SK-N-SH (cell line): ENCODE measurements around the gene PNN. TPM values are rescaled to one million over a fixed set of nuclear protein-coding genes. Genes with fewer than 3 reads are reported as not detected.

Experiments
- CTCF ChIA-PET: fragments of 300-600, 350-600 bp; formaldehyde crosslinking; extraction: SDS; loops from one replicate; lab custom pipeline; 2021; lab: Yijun Ruan, JAX
- POLR2A ChIA-PET: fragments of 350-600 bp; sonication (Branson Sonifier 250); formaldehyde crosslinking; extraction: SDS; loops from one replicate; lab custom pipeline; 2020; ENCODE audit warnings: antibody characterized with exemption, inconsistent platforms; lab: Yijun Ruan, JAX
- DNase-seq: peaks from one replicate; pipeline ENCODE4 v3.0.0; 2012
- H2AFZ ChIP-seq: fragments of 200-600 bp; sonication (generic); 2 replicates; pipeline ENCODE4 v1.8.1; 2016; ENCODE audit warnings: antibody characterized with exemption, mild to moderate bottlenecking, low read depth
- H3F3A ChIP-seq: fragments of 200-600 bp; sonication (generic); replicated peaks from 2 replicates; pipeline ENCODE3; 2016; ENCODE audit warnings: antibody characterized with exemption, mild to moderate bottlenecking; ENCODE audit not compliant: insufficient read depth
- H3K27ac ChIP-seq, 2 experiments: fragments of 200-500 bp in 1 of 2; fragments of 200-600 bp in 1 of 2; sonication (Bioruptor generic) in 1 of 2; sonication (generic), shearing (Covaris generic) in 1 of 2; 2 replicates each; pipeline versions ENCODE4 v1.5.1 to v1.6.1; 2014 to 2016; ENCODE audit warnings: low read depth in 2 of 2, inconsistent platforms in 1 of 2, low read length in 1 of 2, mild to moderate bottlenecking in 1 of 2, mixed read lengths in 1 of 2
- H3K27me3 ChIP-seq: fragments of 200-600 bp; sonication (generic), shearing (Covaris generic); 2 replicates; pipeline ENCODE4 v1.6.1; 2016; ENCODE audit warnings: mixed run types; ENCODE audit not compliant: insufficient read depth
- H3K36me3 ChIP-seq, 2 experiments: fragments of 200-500 bp in 1 of 2; fragments of 200-600 bp in 1 of 2; sonication (Bioruptor generic) in 1 of 2; sonication (generic) in 1 of 2; replicated peaks in 1 of 2; 2 replicates each; pipeline versions ENCODE3 to v1.5.1; 2014 to 2016; ENCODE audit warnings: low read length in 1 of 2, mild to moderate bottlenecking in 1 of 2; ENCODE audit not compliant: insufficient read depth in 2 of 2, control insufficient read depth in 1 of 2
- H3K4me1 ChIP-seq, 2 experiments: fragments of 200-500 bp in 1 of 2; fragments of 200-600 bp in 1 of 2; sonication (Bioruptor generic) in 1 of 2; sonication (generic), shearing (Covaris generic) in 1 of 2; 2 replicates each; pipeline versions ENCODE4 v1.5.1 to v1.6.1; 2014 to 2016; ENCODE audit warnings: low read depth in 1 of 2, low read length in 1 of 2, mixed run types in 1 of 2; ENCODE audit not compliant: insufficient read depth in 2 of 2, control insufficient read depth in 1 of 2
- H3K4me2 ChIP-seq: fragments of 200-600 bp; sonication (generic), shearing (Covaris generic); 2 replicates; pipeline ENCODE4 v1.6.1; 2017; ENCODE audit warnings: mixed run types
- H3K4me3 ChIP-seq, 2 experiments: fragments of 200-500 bp in 1 of 2; fragments of 200-600 bp in 1 of 2; sonication (Bioruptor generic) in 1 of 2; sonication (generic), shearing (Covaris generic) in 1 of 2; 2 replicates each; pipeline versions ENCODE4 v1.5.1 to v1.8.1; 2014 to 2016; ENCODE audit warnings: low read depth in 2 of 2, inconsistent platforms in 1 of 2, low read length in 1 of 2, mild to moderate bottlenecking in 1 of 2, mixed read lengths in 1 of 2, moderate library complexity in 1 of 2
- H3K79me2 ChIP-seq: fragments of 200-600 bp; sonication (generic); 2 replicates; pipeline ENCODE4 v1.8.1; 2017; ENCODE audit warnings: mild to moderate bottlenecking; ENCODE audit not compliant: insufficient read depth
- H3K9ac ChIP-seq: fragments of 200-600 bp; sonication (generic); 2 replicates; pipeline ENCODE4 v1.6.1; 2017; ENCODE audit warnings: mixed run types
- H3K9me2 ChIP-seq: fragments of 200-600 bp; sonication (generic); 2 replicates; pipeline ENCODE4 v1.6.1; 2017; ENCODE audit warnings: mixed run types
- H3K9me3 ChIP-seq: fragments of 200-600 bp; sonication (generic); 2 replicates; pipeline ENCODE4 v1.6.1; 2017; ENCODE audit warnings: mixed run types, mild to moderate bottlenecking, moderate library complexity
- H4K20me1 ChIP-seq: fragments of 200-600 bp; sonication (generic); 2 replicates; pipeline ENCODE4 v1.6.1; 2017; ENCODE audit warnings: mild to moderate bottlenecking, mixed run types; ENCODE audit not compliant: insufficient read depth
- CHD2 ChIP-seq: fragments of 150-350 bp; IDR thresholded peaks from 2 replicates; pipeline ENCODE4 v1.6.1; 2018; ENCODE audit warnings: low read length; ENCODE audit not compliant: partially characterized antibody
- EP300 ChIP-seq, 2 experiments: IDR thresholded peaks; 2 replicates each; pipeline versions ENCODE4 v1.4.0 to v1.6.1; 2012; ENCODE audit warnings: borderline replicate concordance in 1 of 2, low read depth in 1 of 2, low read length in 1 of 2
- EZH2phosphoT487 ChIP-seq: fragments of 200-600 bp; sonication (generic); IDR thresholded peaks from 2 replicates; pipeline ENCODE4 v1.6.1; 2017; ENCODE audit warnings: low read depth, mixed run types, mild to moderate bottlenecking, antibody characterized with exemption, moderate library complexity, borderline replicate concordance
- FOXJ3 ChIP-seq: sonication (generic); formaldehyde crosslinking; IDR thresholded peaks from 2 replicates; pipeline ENCODE4 v1.5.1; 2020; ENCODE audit warnings: mild to moderate bottlenecking, missing genetic modification reagents
- GATA2 ChIP-seq: sonication (generic); formaldehyde crosslinking; IDR thresholded peaks from 2 replicates; pipeline ENCODE4 v1.5.0; 2020; ENCODE audit warnings: mild to moderate bottlenecking, missing genetic modification reagents
- NRF1 ChIP-seq: IDR thresholded peaks from 2 replicates; pipeline ENCODE4 v1.6.1; 2012; ENCODE audit warnings: low read depth, mild to moderate bottlenecking, low read length
- POLR2AphosphoS5 ChIP-seq: IDR thresholded peaks from 2 replicates; pipeline ENCODE4 v1.6.1; 2012; ENCODE audit warnings: low read depth, low read length
- SIN3A ChIP-seq: IDR thresholded peaks from 2 replicates; pipeline ENCODE4 v1.6.1; 2012; ENCODE audit warnings: low read depth, mild to moderate bottlenecking, low read length, moderate library complexity, borderline replicate concordance
- SMC3 ChIP-seq: IDR thresholded peaks from 2 replicates; pipeline ENCODE4 v1.6.1; 2012; ENCODE audit warnings: low read depth, low read length, improper control_type of control experiment
- WGBS: methylation state at CpG from one replicate; pipeline ENCODE4 v1.1.6; 2017; ENCODE audit warnings: low lambda C conversion rate; 5-methylcytosine and 5-hydroxymethylcytosine counted together
- polyA plus RNA-seq, 3 experiments: library from polyadenylated mRNA; depleted of rRNA; stranded (reverse); fragments of >200 nt; gene quantifications; 2 replicates each; pipeline ENCODE4 v1.2.3, GENCODE V29; 2012
- TF ChIP-seq, protein P1 (sequence below): IDR thresholded peaks from 2 replicates; pipeline ENCODE4 v1.4.0; 2012; ENCODE audit warnings: low read depth
- TF ChIP-seq, protein P2 (sequence below): IDR thresholded peaks from 2 replicates; pipeline ENCODE4 v1.6.1; 2012; ENCODE audit warnings: mild to moderate bottlenecking, low read depth, low read length, moderate library complexity
- TF ChIP-seq, protein P3 (sequence below): fragments of 150-350 bp; IDR thresholded peaks from 2 replicates; pipeline ENCODE4 v1.6.1; 2017; ENCODE audit warnings: antibody characterized with exemption, low read length, low read depth, borderline replicate concordance
- TF ChIP-seq, protein P4 (sequence below): IDR thresholded peaks from 2 replicates; pipeline ENCODE4 v1.4.0; 2012; ENCODE audit warnings: low read depth, borderline replicate concordance
- TF ChIP-seq, protein P5 (sequence below): fragments of 200-600 bp; sonication (generic); IDR thresholded peaks from 2 replicates; pipeline ENCODE4 v1.6.1; 2017; ENCODE audit warnings: antibody characterized with exemption, mild to moderate bottlenecking, moderate library complexity
- TF ChIP-seq, protein P6 (sequence below): IDR thresholded peaks from 2 replicates; pipeline ENCODE4; 2012

The PNN gene
- polyA plus RNA-seq, 1 of the 3 experiments (the other 2 are of a cell fraction), result 8.8 TPM

DNA sequence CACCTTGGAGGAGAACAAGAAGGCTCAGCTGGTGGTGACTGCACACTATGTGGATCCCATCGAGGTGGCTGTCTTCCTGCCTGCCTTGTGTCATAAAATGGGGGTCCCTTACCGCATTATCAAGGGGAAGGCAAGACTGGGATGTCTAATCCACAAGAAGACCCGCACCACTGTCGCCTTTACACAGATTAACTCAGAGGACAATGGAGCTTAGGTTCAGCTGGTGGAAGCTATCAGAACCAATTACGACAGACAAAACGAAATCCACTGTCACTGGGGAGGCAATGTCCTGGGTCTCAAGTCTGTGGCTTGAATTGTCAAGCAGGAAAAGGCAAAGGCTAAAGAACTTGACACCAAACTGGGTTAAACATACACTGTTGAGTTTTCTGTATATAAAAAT, 17.6 kb upstream of the PNN start:
- ChIA-PET POLR2A (no interaction called here), CTCF (no interaction called here)
- H4K20me1 ChIP-seq, result no peaks in the 10 kb centered on the region
- H3K4me3 ChIP-seq, result no peak overlapping the region
- H3K4me2 ChIP-seq, result no peak overlapping the region
- no peaks in the 10 kb centered on the region for H3K27me3 ChIP-seq
- no peaks in the 10 kb centered on the region for H3K4me1 ChIP-seq
- no peaks in the 10 kb centered on the region for H3K9me2 ChIP-seq
- H2AFZ ChIP-seq, result no peak overlapping the region
- H3K36me3 ChIP-seq, result peaks cover 0 to 13% of the 10 kb centered on the region in 2 experiments
- H3K9me3 ChIP-seq, result no peaks in the 10 kb centered on the region
- TF ChIP-seq, protein P1, sequence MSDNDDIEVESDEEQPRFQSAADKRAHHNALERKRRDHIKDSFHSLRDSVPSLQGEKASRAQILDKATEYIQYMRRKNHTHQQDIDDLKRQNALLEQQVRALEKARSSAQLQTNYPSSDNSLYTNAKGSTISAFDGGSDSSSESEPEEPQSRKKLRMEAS, result no peak
- TF ChIP-seq, protein P2, sequence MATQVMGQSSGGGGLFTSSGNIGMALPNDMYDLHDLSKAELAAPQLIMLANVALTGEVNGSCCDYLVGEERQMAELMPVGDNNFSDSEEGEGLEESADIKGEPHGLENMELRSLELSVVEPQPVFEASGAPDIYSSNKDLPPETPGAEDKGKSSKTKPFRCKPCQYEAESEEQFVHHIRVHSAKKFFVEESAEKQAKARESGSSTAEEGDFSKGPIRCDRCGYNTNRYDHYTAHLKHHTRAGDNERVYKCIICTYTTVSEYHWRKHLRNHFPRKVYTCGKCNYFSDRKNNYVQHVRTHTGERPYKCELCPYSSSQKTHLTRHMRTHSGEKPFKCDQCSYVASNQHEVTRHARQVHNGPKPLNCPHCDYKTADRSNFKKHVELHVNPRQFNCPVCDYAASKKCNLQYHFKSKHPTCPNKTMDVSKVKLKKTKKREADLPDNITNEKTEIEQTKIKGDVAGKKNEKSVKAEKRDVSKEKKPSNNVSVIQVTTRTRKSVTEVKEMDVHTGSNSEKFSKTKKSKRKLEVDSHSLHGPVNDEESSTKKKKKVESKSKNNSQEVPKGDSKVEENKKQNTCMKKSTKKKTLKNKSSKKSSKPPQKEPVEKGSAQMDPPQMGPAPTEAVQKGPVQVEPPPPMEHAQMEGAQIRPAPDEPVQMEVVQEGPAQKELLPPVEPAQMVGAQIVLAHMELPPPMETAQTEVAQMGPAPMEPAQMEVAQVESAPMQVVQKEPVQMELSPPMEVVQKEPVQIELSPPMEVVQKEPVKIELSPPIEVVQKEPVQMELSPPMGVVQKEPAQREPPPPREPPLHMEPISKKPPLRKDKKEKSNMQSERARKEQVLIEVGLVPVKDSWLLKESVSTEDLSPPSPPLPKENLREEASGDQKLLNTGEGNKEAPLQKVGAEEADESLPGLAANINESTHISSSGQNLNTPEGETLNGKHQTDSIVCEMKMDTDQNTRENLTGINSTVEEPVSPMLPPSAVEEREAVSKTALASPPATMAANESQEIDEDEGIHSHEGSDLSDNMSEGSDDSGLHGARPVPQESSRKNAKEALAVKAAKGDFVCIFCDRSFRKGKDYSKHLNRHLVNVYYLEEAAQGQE, result no peak
- no peaks in the 10 kb centered on the region for H3F3A ChIP-seq
- no peak for DNase-seq
- no peak overlapping the region for H3K27ac ChIP-seq
- H3K79me2 ChIP-seq, result no peaks in the 10 kb centered on the region
- 87% methylated on average over 5 of the region's 6 CpGs for WGBS
- H3K9ac ChIP-seq, result no peak overlapping the region

DNA sequence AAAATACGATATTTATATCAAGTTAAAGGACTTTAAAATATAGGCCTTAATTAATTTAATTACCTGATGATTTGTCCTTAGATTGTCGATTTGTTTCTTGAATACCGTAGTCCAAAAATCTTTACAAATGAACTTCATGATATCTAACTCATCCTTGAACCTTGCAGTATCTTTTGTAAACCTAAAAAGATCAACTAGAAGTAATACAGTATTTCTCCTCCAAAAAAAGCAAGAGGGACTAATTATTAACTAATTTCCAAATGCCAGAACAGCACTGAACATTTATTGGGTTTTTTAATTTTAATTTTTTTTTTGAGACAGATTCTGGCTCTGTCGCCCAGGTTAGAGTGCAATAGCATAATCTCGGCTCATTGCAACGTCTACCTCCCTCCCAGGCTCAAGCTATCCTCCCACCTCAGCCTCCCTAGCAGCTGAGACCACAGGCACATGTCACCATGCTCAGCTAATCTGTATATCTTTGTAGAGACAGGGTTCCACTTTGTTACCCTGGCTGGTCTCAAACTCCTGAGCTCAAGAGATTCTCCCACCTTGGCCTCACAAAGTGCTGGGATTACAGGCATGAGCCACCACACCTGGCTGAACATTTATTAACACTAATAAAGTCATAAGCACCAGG, 16.7 kb upstream of the PNN start:
- H3K4me3 ChIP-seq, result no peak overlapping the region
- TF ChIP-seq GATA2 (CRISPR knock-in tag) (no peak), POLR2AphosphoS5 (no peak), SMC3 (no peak), NRF1 (no peak), SIN3A (no peak), FOXJ3 (no peak), EP300 (IDR thresholded peaks at IDR 0.05; ENCODE audit: borderline replicate concordance in 1 of 2, low read depth in 1 of 2, low read length in 1 of 2) (no peak), EZH2phosphoT487 (no peak), CHD2 (no peak)
- TF ChIP-seq, protein P3, sequence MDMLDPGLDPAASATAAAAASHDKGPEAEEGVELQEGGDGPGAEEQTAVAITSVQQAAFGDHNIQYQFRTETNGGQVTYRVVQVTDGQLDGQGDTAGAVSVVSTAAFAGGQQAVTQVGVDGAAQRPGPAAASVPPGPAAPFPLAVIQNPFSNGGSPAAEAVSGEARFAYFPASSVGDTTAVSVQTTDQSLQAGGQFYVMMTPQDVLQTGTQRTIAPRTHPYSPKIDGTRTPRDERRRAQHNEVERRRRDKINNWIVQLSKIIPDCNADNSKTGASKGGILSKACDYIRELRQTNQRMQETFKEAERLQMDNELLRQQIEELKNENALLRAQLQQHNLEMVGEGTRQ, result no peak
- TF ChIP-seq, protein P4, sequence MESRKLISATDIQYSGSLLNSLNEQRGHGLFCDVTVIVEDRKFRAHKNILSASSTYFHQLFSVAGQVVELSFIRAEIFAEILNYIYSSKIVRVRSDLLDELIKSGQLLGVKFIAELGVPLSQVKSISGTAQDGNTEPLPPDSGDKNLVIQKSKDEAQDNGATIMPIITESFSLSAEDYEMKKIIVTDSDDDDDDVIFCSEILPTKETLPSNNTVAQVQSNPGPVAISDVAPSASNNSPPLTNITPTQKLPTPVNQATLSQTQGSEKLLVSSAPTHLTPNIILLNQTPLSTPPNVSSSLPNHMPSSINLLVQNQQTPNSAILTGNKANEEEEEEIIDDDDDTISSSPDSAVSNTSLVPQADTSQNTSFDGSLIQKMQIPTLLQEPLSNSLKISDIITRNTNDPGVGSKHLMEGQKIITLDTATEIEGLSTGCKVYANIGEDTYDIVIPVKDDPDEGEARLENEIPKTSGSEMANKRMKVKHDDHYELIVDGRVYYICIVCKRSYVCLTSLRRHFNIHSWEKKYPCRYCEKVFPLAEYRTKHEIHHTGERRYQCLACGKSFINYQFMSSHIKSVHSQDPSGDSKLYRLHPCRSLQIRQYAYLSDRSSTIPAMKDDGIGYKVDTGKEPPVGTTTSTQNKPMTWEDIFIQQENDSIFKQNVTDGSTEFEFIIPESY, result no peak
- TF ChIP-seq, protein P5, sequence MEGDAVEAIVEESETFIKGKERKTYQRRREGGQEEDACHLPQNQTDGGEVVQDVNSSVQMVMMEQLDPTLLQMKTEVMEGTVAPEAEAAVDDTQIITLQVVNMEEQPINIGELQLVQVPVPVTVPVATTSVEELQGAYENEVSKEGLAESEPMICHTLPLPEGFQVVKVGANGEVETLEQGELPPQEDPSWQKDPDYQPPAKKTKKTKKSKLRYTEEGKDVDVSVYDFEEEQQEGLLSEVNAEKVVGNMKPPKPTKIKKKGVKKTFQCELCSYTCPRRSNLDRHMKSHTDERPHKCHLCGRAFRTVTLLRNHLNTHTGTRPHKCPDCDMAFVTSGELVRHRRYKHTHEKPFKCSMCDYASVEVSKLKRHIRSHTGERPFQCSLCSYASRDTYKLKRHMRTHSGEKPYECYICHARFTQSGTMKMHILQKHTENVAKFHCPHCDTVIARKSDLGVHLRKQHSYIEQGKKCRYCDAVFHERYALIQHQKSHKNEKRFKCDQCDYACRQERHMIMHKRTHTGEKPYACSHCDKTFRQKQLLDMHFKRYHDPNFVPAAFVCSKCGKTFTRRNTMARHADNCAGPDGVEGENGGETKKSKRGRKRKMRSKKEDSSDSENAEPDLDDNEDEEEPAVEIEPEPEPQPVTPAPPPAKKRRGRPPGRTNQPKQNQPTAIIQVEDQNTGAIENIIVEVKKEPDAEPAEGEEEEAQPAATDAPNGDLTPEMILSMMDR, result no peak
- TF ChIP-seq, protein P6, sequence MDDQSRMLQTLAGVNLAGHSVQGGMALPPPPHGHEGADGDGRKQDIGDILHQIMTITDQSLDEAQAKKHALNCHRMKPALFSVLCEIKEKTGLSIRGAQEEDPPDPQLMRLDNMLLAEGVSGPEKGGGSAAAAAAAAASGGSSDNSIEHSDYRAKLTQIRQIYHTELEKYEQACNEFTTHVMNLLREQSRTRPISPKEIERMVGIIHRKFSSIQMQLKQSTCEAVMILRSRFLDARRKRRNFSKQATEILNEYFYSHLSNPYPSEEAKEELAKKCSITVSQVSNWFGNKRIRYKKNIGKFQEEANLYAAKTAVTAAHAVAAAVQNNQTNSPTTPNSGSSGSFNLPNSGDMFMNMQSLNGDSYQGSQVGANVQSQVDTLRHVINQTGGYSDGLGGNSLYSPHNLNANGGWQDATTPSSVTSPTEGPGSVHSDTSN, result no peak
- TF ChIP-seq, protein P1, result no peak
- H4K20me1 ChIP-seq, result no peaks in the 10 kb centered on the region
- no peak overlapping the region for H3K9ac ChIP-seq
- no peaks in the 10 kb centered on the region for H3K9me2 ChIP-seq
- ChIA-PET POLR2A (no interaction called here), CTCF (no interaction called here)
- H3K79me2 ChIP-seq, result no peaks in the 10 kb centered on the region; the same call in 1 of the 2 replicates
- no peaks in the 10 kb centered on the region for H3F3A ChIP-seq
- no peak overlapping the region for H3K27ac ChIP-seq
- no peaks in the 10 kb centered on the region for H3K9me3 ChIP-seq
- no peaks in the 10 kb centered on the region for H3K4me1 ChIP-seq
- H3K36me3 ChIP-seq, result peaks cover 0 to 13% of the 10 kb centered on the region in 2 experiments
- H2AFZ ChIP-seq, result no peak overlapping the region
- H3K4me2 ChIP-seq, result no peak overlapping the region
- 80% methylated on average over 6 of the region's 6 CpGs for WGBS
- no peaks in the 10 kb centered on the region for H3K27me3 ChIP-seq
- DNase-seq, result no peak
